ENCODE measurements around the gene MAFF.
"Not testable (repeated sequence)": the region's sequence is repeated elsewhere in the genome, so short reads cannot be mapped to it uniquely, and the experiment has no call there.

MAFF gene

GRCh38 chr22:38228326-38228872, 26.6 kb downstream of the MAFF start:
- no peak for DNase-seq

DNA sequence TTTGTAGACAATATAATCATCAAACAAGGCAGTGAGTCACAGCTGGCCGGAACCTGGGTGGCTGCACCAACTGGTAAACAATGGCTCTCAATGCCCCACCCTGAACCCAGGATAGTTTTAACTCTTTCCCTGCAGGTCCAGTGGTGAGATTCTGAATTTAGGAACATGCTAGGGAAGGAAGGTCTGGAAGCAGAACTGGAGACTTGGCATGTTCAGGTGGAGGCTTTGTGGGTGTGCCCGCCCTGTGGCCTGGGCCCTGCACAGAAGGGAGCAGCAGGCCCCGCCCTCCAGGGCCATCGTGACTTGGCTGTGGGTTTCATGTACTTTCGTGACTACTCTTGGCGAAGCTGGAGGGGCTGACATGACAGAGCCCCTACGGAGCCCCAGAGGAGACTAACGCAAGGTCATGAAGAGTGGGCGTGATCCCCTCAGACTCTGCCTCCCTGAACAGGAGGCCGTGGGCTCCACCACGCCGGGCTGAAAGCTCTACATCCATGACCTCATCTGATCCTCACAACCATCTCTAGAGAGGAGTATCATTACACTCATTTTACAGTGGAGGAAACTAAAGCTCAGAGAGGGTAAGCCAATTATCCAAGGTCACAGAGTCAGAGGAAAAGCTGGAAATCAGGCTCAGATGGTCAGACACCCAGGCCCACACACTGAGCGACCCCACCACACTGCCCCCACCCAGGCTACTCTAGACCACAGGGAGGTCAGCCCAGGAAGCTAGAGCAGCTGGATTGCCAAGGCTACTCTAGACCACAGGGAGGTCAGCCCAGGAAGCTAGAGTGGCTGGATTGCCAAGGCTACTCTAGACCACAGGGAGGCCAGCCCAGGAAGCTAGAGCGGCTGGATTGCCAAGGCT, 27.3 kb downstream of the MAFF start:
- no peak for DNase-seq

GRCh38 chr22:38230108-38230825, 28.5 kb downstream of the MAFF start:
- DNase-seq = peak; percentile 27

- DNase-seq = no peak
These were observed 29.1 kb downstream of the MAFF start for GRCh38 chr22:38230916-38231315.

DNA sequence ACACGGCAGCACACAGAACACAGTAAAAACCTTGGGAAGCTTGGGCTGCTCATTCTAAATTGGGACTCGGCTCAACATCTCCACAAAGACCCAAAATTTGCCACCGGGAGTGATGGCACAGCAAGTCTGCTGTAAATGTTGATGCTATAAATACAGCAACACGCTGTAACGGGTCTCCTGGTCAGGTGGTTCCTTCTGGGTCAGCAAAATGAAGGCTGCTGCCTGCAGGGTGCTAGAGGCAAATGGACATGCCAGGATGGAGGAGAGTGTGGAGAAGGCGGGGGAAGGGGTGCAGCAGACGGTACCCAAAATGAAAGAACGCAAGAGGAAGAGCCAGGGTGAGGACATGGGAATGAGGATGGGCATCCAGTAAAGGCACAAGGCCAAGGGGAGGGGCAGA, 30.4 kb downstream of the MAFF start:
- no peak for DNase-seq

DNA sequence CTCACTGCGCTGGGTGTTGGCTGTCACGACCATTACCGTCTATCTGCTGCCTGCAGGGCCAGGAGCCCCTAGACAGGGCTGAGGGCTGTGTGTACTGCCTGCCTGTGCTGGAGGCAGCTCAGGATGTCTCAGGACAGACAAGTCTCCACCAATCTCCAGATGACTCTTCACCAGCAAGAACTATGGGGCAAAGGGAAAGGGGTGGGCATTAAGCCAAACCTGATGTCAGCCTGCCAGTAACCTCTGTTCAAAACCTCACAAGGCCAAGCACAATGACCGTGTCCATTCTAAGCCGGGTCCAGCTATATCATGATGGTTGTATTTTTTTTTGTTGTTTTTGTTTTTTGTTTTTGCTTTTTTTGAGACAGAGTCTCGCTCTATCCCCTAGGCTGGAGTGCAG, 31.6 kb downstream of the MAFF start:
- no peak for DNase-seq

GRCh38 chr22:38233856-38234255, 32.1 kb downstream of the MAFF start:
- DNase-seq = not testable (repeated sequence)

GRCh38 chr22:38235240-38235850, 33.6 kb downstream of the MAFF start:
- no peak for DNase-seq

GRCh38 chr22:38236786-38237185, 35.0 kb downstream of the MAFF start:
- DNase-seq = no peak

GRCh38 chr22:38238519-38239071, 36.8 kb downstream of the MAFF start:
- DNase-seq = no peak

DNA sequence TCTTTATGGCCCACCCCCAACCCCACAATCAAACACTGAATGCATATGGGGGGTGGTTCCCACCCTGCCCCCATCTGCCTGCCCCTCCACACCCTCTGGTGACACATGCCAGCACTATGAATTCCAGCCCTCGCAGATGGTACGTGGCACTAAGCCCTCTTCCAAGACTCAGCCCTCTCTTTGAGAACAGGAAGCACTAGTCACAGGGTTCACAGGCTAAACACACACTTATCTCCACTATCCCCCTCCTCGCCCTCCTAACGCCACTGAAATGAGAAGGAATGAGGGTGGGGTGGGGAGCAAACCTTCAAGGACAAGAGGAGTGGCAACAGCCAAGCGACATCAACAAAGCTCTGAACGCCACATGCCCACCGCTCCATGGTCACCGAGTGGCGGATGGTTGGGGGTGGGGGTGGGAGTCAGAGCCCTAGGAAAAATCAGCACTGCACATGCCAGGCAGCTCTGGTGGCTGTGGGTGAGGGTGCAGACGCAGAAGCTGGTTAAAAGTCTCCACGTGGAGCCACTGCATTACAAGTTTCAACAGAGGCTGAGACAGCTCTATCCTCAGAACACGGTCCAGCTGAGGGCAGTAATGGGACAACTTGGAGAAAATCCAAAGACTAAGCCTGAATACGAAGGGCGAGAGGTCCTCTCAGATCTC, 37.4 kb downstream of the MAFF start:
- DNase-seq = no peak

GRCh38 chr22:38240734-38241252, 39.0 kb downstream of the MAFF start:
- DNase-seq = no peak

- no peak for DNase-seq
These were observed 41.4 kb downstream of the MAFF start for GRCh38 chr22:38243007-38243765.

- DNase-seq = no peak
These were observed 42.3 kb downstream of the MAFF start for GRCh38 chr22:38244106-38244505.

GRCh38 chr22:38246046-38246658, 44.4 kb downstream of the MAFF start:
- no peak for DNase-seq

GRCh38 chr22:38246692-38247091, 44.9 kb downstream of the MAFF start:
- DNase-seq = no peak

- DNase-seq = no peak
These were observed 45.9 kb downstream of the MAFF start for GRCh38 chr22:38247713-38248112.

GRCh38 chr22:38248280-38248679, 46.5 kb downstream of the MAFF start:
- no peak for DNase-seq

DNA sequence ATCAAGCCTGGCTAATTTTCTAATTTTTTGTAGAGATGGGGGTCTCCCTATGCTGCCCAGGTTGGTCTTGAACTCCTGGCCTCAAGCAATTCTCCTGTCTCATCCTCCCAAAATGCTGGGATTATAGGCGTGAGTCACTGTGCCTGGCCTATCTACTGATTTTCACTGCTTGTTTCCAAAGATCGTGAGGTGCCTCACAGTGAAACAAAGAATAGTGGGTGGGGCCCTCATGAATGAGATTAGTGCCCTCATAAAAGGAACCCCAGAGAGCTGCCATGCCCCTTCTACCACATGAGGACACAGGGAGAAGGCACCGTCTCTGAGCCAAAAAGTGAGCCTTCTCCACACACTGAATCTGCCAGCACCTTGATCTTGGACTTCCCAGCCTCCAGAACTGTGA, 47.5 kb downstream of the MAFF start:
- no peak for DNase-seq

DNA sequence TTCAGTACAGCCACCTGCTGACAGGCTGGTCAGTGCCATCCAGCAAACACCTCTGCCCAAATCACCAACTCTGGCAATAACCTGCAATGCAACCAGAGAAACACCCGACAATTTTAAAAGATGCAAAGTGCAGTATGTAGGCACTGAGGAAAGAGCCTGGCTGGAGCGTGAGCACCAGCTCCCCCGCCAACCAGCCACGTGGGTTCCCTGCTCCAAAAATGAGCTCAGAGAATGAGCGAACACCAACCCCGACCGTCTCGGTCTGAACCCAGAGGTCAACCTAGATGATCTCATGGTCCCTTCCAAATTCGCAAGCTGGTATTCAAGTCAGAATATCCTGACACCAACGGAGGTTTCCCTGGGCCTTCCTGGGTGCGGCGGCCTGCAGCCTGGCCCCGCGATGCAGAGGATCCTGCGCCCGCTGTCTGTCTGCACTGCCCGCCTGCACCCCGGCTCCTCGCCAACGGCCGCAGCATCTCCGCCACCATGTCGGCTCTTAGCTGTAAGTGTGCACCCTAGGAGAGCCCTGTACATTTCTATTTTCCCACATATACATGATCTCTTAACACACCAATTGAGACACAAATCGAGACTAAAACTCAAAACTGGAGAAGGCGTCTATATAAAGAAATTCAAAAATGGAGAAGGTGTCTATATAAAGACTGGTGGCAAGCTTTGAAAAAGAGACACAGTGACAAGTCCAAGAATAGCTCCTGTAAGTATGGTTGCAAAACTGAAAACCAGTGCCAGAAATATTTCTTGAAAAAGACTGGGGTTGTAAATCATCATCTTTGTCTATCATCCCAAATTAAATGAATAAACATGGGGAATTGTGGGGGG, 48.2 kb downstream of the MAFF start:
- no peak for DNase-seq
